HG02840 (cell line): ENCODE data around the gene CCT7.
"Not testable (repeated sequence)": the region's sequence is repeated elsewhere in the genome, so short reads cannot be mapped to it uniquely, and the experiment has no call there.

ENCODE experiments used
- ATAC-seq: cut with Tn5 transposase; IDR thresholded peaks from one replicate; pipeline ENCODE4 v1.9.1; 2021; ENCODE audit warnings: mild to moderate bottlenecking, moderate library complexity, moderate number of reproducible peaks; ENCODE audit not compliant: unreplicated experiment, low FRiP score

Gene CCT7

DNA sequence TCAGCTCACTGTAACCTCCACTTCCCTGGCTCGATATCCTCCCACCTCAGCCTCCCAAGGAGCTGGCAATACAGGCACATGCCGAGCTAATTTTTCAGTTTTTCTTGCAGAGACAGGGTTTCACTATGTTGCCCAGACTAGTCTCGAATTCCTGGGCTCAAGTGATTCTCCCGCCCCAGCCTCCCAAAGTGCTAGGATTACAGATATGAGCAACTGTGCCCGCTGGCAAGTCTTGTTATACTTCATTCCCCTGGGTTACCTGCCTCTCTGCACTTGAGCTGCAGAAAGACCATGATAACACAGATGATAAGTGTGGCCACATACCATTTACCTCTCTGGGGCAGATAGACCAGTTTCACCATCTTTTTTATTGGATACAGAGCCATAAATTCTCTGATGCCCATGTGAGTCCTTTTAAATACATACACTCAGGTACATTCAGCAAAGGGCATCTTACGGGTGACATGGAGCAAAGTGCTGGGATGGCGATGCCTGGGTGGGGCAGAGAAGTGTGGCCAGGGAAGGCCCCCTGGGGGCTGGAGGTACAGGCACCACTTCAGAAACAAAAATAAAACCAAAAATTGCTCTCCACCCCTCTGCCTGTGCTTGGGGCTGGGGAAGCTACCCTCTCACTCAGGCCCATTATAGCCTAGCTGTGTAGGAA, 20.4 kb downstream of the CCT7 start:
- ATAC-seq = no peak

DNA sequence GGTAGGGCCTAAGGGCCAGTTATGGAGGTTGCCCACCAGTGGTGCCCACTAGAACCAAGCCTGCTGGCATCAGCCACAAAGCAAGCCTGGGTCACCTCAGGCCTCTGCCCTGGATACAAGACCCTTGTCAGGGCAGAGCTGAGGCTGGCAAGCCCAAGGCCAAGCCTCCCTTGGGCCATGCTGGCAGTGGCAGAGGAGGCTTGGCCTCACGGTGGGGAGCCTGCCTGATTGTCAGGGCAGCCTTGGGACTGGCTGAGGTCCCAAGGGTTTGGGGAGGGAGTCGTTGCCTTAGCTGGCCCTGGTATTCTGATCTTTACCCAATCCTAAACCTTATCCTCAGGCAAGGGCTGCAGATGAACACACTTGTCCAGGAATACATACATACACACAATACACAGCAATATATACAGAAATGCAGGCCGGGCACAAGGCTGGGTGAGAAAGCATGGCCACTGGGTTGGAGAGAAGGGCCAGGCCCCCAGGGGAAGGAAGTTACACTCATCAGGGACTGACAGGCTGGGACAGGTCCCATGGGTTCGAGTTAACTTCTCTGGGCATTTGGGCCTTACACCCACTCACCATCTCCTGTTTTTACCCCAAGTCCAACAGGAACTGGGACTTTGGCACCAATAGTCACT, 21.0 kb downstream of the CCT7 start:
- ATAC-seq = no peak

DNA sequence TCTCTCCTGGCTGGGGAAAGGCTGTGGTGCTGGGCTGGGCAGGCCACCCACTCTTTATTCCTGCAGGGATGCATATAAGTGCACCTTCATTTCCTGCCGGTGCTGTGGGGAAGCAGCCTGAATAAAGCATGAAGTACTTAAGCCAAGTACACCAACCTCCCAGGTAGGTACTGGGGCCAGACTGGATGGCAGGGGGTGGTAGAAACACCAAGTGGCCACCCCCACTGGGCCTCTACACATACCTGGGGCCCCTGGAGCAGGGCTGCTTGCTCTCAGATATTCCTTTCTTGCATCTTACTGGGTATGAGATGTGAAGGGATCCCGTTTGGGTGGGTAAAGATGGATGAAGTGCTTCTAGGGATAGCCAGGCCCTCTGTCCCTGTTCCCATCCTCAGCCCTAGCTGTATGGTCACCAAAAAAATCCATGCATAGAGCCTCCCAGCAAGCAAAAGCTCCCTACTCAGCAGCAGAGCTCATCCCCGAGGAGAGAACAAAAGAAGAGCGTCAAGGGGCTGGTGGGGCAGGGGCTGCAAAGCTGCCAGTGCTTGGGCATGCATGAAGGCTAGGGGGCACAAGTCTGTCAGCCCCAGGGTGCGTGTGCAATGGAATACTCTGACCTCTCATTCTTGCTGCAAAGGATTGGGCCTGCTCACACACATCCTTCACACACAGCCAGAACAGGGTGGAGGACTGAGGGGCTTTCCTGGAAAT, 22.0 kb downstream of the CCT7 start:
- ATAC-seq = no peak

DNA sequence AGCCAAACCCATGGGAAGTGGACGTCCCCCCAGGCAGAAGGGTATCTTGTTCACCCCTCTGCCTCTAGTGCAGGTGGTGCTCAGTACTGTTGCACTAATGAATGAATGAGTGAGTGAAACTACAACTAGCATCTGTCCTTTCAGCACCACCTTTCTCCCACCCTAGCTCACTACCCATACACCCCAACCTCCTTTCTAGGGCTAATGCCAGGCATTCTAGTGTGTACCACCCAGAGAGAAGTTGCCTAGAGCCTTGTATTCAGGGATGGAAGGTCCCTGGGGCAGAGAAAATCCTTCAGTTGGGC, 22.5 kb downstream of the CCT7 start:
- ATAC-seq = no peak

DNA sequence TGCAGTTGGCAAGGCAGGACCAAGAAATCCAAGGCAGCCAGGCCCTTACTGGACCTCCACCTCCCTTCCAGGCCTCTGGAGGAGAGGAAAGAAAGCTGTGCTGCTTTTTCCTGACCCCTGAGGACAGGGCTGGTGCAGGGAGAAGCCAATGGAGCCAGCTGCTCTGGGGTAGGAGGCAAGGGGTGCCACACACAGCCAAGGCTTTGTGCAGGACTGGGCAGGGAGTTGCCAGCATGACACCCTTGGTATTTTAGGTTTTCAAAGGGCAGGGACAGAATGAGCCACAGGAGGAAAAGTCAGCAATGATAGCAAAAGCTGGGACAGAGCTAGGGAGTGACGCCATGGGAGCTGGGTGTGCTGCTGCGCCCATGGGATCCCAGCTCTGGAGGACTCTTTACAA, 22.9 kb downstream of the CCT7 start:
- no peak for ATAC-seq

DNA sequence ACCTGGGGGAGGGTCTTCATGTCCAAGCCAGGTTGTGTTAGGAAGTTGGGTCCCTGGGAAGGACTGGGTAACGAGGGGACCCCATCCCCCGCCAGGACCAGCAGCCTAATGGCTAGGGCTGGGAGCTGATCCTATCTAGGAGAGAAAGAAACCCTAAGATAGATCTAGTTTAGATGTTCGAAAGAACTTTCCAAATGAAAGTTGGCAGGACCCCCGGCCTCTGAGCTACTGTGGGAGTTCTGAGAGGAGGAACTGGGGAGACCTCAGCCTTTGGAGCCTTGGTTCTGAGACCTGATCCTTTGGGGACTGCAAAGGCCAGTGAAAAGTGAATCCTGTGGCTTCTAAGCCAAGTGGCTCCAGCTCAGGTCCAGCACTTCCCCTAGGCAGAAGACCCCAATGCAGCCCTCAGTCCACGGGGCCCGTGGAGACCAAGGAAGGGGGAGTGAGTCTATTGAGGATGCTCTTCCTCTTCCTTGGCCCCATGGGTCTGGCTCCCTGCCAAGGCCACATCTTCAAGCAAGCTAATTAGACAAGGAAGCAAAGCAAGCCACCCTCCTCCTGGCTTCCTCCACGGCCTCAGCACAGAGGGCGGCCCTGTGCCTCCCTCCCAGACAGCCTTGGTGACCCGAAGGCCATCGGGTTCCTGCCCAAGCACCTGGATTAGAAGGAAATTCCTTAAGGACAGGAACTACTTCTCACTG, 23.5 kb downstream of the CCT7 start:
- no peak for ATAC-seq

DNA sequence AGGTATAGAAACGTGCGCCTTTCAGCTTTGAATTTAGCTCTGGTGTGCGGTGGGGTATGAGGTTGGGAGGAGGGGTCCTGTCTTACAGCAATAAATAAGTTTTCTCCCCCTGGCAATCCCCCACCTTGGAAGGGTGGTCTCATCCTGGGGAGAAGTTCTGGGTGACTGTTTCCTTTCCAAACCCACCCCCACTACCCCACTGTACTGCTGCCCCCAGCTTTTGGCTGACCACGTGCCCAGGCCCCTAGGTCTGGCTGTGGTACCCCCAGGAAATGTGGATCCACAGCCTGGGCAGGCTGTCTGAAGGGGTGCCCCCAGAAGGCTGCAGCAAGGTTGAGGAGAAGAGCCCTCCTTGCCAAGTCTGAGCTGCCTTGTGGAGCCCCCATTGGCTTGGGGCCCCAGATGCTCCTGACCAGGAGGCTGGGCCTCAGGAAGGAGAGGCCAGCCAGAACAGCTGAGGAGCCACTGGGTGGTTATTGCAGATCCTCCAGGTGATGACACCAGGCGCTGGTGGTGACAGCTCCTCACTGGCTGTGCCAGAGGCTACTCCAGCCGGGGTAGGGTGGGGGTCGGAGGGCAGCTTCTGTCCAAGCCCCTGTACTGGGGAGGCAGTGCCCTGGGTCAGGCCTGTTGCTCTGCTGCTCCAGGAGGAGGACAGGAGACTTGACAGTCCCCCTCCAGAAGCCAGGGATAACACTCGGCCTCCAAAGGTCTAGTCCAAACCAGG, 24.2 kb downstream of the CCT7 start:
- ATAC-seq = no peak

DNA sequence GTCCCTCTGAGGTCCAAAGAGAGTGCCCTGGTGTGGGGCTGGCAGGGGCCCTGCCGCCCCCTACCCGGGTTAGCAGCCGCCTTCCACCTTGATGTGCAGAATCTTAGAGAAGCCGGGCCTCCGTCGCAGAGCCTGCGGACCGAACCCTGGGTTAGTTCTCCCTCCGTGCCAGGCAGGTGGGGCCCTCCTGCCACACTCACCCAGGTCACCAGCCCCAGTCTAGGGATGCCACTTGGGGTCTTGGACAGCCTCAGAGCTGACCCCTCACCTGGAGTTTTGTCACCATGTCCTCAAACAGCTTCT, 24.8 kb downstream of the CCT7 start:
- no peak for ATAC-seq

DNA sequence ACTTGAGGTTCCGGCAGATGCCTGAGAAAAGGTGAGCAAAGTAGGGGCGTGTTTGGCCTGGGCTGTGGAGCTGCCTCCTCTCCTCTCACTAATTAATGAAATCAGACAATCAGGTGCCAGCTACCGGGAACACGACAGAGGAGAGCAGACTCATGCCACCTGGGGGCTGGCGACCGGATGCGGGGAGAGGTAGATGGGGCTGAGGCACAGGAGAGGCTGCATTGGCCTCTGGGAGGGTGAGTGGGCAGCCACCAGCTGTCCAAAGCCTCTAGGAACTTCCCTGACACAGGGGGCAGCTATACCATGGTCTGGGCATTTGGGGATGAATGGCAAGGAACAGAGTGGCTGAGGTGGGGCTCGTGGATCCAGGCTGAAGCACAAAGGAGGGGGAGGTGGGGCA, 25.2 kb downstream of the CCT7 start:
- no peak for ATAC-seq

DNA sequence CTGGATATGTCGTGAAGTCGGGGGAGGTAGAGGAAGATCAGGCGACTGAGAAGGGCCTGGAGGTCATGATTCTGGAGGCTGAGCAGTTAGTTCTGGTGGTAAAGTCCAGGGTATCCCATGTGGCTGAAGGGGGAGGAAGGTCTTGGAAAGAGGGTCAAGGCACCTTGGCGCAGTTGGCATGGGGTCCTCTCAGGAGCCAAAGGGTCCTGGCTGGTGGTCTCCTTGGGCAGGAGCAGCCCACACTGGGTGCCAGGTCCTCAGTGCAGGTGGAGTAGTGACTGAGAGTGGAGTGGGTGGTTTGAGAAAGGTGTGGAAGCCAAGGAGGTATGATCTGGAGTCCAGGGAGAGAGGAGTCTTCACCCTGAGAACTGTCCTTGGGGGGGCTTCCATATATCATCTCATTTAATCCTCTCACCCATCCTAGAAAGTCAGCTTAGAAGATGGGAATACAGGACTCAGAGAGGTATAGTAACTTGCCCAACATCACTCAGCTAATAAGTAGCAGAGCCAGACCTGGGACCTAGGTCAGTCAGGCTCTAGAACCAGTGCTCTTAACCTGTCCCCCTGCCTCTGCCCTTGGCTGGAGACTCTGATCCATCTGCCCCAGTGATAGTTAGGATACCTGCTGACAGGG, 25.7 kb downstream of the CCT7 start:
- no peak for ATAC-seq

DNA sequence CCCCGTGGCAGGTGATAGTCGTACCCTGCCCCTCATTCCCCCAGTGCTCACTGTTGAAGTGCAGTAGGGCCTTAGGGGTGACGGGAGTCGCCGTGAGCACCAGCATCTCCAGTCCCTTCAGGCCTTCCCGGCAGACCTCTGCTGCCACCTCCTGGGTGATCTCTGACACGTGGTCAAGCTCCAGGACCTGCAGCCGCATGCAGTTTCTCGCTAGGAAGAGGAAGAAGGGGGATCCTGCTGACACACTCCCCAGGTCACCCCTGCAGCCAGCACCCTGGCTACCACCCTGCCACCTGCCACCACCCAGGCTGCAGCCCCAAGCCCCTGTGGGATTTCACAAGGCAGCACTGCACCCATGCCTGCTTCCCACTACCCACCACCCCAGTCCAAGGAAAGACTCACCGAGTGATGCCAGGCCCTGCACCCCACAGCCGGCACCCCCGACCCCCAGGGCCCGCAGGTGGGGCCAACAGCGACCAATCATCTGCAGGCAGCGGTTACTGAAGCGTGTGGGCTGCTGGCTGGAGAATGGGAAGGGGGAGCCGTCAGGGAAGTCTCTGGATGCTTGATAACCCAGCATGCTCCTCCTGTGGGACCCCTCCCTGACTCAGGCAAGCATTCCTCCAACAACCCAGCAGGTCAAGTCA, 26.4 kb downstream of the CCT7 start:
- ATAC-seq = no peak

DNA sequence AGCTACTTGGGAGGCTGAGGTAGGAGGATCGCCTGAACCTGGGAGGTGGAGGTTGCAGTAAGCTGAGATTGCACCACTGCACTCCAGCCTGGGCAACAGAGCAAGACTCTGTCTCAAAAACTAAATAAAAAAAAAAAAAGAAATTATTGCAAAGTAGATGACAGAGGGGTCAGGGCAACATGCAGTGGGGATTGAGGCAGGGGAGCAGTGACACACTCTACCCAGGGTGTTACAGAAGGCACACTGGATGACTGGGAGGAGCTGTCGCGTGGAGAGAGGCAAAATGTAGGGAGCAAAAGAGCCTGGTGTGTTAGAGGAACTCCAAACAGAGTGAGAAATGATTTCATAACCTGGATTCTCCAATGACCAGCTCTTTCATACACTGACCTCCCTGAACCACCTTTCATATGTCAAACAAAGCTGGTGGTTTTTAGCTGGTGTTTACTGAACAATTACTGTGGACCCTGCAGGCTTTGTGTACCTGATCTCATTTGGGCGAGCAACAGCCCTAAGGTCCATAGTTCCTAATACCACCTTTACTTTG, 28.1 kb downstream of the CCT7 start:
- no peak for ATAC-seq

DNA sequence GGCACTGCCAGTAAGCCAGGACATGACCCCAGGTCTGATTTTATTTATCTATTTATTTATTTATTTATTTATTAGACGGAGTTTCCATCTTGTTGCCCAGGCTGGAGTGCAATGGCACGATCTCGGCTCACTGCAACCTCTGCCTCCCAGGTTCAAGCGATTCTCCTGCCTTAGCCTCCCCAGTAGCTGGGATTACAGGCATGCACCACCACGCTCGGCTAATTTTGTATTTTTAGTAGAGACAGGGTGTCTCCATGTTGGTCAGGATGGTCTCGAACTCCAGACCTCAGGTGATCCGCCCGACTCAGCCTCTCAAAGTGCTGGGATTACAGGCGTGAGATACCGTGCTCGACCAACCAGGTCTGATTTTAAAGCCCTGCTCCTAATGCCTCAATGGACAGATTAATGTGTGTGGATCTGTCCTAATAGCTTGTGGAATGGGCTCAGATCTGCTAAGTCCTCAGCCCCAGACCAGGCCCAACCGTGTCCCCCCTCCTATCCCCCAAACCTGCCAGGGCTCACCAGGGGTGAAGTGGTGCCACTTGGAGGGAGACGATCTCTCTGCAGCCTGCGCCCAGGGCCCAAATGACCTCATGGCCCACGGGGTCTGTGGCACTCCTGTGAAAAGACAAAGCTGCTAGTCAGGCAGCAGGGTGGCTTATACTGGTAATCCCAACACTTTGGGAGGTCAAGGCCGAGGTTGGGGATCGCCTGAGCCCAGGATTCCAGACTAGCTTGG, 28.8 kb downstream of the CCT7 start:
- not testable (repeated sequence) for ATAC-seq

DNA sequence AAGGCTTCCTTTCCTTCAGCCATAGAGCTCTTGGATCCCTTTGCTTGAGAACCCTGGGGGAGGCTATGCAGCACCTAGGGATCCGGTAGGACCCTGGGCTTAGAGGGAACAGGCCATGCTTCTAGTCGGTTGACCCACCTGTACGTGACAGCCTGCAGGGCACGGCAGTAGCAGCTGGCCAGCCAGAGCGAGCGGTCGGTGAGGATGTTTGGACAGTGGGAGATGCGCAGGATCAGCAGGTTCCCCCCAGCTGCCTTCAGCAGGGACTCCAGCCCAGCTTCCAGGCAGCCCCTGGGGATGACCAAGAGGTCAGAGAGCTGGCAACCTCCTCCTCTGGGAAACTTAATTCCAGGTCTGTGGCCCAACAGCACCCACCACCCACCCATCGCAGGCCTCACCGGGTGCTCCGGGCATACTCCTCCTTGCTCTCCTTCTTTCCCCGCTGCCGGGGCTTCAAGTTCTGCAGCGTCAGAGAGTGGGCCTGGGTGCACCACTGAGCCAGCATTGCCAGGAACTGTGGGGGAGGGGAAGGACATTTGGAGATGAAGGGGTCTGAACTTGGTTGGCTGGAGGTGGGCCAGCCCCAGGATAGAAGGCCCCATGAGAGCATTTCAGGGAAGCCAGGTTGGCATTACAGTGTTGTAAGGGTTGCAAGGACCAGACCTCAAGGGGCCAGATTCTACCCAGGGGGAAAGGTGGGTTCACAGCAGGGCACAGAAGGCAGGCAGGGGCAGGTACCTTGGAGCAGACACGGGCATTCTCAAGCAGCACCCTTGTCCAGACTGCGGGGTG, 29.6 kb downstream of the CCT7 start:
- no peak for ATAC-seq

DNA sequence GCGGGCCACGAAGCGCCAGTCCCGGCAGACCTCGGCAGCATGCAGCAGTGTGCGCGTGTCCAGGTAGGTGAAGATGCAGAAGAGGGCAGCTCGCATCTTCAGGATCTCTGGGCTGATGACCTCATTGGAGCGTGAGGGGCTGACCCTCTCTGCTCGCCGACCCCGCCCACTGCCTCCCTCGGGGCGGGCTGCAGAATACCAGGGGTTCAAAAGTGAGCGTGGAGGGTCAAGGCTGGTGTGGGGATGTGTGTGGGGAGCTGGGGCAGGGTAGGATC, 30.2 kb downstream of the CCT7 start:
- ATAC-seq = no peak

DNA sequence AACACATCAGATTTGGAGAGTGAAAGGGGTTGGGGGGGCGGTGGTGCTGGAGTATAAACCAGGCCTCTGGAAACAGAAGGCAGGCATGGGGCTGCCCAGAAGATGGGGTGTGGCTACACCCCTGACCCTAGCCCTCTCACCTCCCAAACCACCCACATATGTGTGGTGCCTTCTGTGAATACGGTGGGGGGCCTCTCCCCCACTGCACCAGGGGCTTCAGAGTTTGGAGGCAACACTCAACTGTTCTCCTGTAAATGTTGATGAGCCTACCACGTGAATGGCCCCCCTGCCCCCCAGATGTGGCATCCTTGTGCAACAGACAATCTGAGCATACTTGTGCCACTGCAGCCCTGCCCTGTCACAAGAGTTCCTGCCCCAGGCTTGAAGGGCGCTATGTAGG, 30.7 kb downstream of the CCT7 start:
- no peak for ATAC-seq

DNA sequence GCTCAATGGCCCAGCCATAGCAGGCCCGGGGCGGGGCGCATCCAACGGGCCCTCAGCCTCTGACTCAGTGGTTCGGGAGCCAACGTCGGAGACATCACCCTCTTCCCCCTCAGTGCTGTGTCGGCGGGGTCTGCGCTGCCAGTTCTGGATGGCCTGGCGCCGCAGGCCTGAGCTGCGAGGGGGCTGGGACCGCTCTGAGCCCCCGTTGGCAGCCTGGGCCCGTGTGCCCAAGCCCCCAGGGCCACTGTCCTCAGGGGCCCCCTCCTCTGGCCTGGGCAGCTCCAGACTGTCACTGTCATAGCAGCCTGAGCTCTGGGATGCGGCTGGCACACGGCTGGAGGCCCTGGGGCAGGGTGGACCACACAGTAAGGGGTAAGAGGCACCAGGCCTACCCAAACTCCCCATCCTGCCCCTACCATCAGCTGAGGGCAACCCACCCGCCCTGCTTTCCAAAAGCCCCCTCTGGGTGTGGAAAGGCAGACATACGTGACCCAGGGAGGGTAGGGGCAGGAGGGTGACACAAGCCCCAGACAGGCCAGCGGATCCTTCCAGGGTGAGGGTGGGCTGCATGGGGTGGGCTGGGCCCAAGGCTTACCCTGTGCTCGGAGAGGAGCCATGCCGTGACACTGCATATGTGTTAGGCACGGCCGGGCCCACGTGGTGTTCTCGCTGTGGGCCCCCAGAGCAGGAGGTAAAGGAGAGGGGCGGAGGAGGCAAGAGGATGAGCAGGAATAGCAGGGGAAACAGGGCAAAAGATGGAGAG, 31.4 kb downstream of the CCT7 start:
- no peak for ATAC-seq
